SU-DHL-6 (cell line): Measurements from ENCODE around the gene ADM5.

Source experiments
- H2AFZ ChIP-seq: fragments of 200-600 bp; sonication (generic); 2 replicates; pipeline ENCODE4 v1.6.1; 2014; ENCODE audit warnings: low read depth, mild to moderate bottlenecking, moderate library complexity, mixed read lengths, antibody characterized with exemption, low read length; ENCODE audit not compliant: severe bottlenecking
- H3F3A ChIP-seq: fragments of 200-600 bp; shearing (Covaris generic); 2 replicates; pipeline ENCODE4 v1.6.0; 2016; ENCODE audit warnings: antibody characterized with exemption, mild to moderate bottlenecking; ENCODE audit not compliant: insufficient read depth
- H3K27ac ChIP-seq: fragments of 200-600 bp; sonication (generic); 2 replicates; pipeline ENCODE4 v1.5.1; 2016; ENCODE audit warnings: low read depth, mild to moderate bottlenecking, low read length, moderate library complexity, mixed read lengths
- H3K27me3 ChIP-seq: fragments of 200-600 bp; sonication (generic), shearing (Covaris generic); 2 replicates; pipeline ENCODE4 v1.6.0; 2014; ENCODE audit warnings: mild to moderate bottlenecking, low read length
- H3K36me3 ChIP-seq: fragments of 200-600 bp; sonication (generic); 2 replicates; pipeline ENCODE4 v1.6.1; 2014; ENCODE audit warnings: mild to moderate bottlenecking, low read length, mixed read lengths
- H3K4me2 ChIP-seq: fragments of 300-600, 200-600 bp; shearing (Covaris generic), sonication (generic); 2 replicates; pipeline ENCODE4 v1.6.0; 2014; ENCODE audit warnings: low read length, low read depth, mild to moderate bottlenecking; ENCODE audit not compliant: poor library complexity, severe bottlenecking
- H3K4me3 ChIP-seq: fragments of 200-600 bp; sonication (generic); 2 replicates; pipeline ENCODE4 v1.5.1; 2014; ENCODE audit warnings: antibody characterized with exemption, low read length, mild to moderate bottlenecking, mixed read lengths; ENCODE audit not compliant: insufficient read depth, poor library complexity, severe bottlenecking
- H3K79me2 ChIP-seq: fragments of 200-600 bp; sonication (generic); 2 replicates; pipeline ENCODE4 v1.6.1; 2014; ENCODE audit warnings: mild to moderate bottlenecking, low read length, moderate library complexity; ENCODE audit not compliant: insufficient read depth
- H3K9ac ChIP-seq: fragments of 200-600 bp; sonication (generic); 2 replicates; pipeline ENCODE4 v1.7.0; 2014; ENCODE audit warnings: mild to moderate bottlenecking, low read length
- H3K9me2 ChIP-seq: fragments of 200-600 bp; sonication (generic); replicated peaks from 2 replicates; pipeline ENCODE4 v1.6.1; 2014; ENCODE audit warnings: low read length; ENCODE audit not compliant: insufficient read depth
- H3K9me3 ChIP-seq: fragments of 200-600 bp; sonication (generic); 2 replicates; pipeline ENCODE4 v1.6.1; 2014; ENCODE audit warnings: low read length, mixed read lengths; ENCODE audit not compliant: insufficient read depth
- H4K20me1 ChIP-seq: fragments of 200-600 bp; sonication (generic); 2 replicates; pipeline ENCODE4 v1.6.1; 2014; ENCODE audit warnings: low read depth, mild to moderate bottlenecking, antibody characterized with exemption, low read length, moderate library complexity, mixed read lengths
- EZH2phosphoT487 ChIP-seq: fragments of 200-600 bp; sonication (generic), shearing (Covaris generic); conservative IDR thresholded peaks from 2 replicates; pipeline ENCODE4 v1.6.1; 2018; ENCODE audit warnings: mild to moderate bottlenecking, antibody characterized with exemption, low read length, moderate library complexity, mixed read lengths
- TF ChIP-seq, protein P1 (sequence below): fragments of 200-600 bp; sonication (generic); IDR thresholded peaks from one replicate; pipeline ENCODE4 v1.5.1; 2017; ENCODE audit warnings: antibody characterized with exemption, mild to moderate bottlenecking, low read length, moderate library complexity; ENCODE audit not compliant: insufficient read depth, poor library complexity, severe bottlenecking

The ADM5 gene

DNA sequence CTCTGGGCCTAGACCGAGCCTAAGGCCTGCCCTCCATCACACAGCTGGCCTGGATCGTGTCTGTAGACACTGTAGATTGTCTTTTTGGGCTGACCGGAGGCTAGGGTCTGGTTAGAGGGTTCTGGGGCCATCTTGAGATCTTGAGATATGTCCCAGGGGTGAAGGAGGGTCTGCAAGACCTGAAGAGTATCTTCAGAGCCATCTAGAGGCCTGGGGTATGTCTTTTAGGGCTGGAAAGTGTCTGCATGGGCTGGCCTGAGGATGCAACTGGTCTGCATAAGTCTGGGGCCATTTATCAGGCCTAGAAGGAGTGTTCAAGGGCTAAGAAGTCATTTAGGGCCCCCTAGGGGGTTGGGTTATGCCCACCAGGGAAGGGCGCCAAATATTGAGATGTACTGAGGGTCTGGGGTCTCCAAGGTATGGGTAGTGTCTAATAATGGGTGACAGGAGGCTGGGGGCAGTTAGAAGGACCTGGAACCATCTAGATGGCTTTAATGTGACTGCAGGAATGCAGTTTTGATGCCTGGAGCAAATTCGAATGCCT, 46.8 kb upstream of the ADM5 start:
- peaks cover 28% of the 10 kb centered on the region for H3K79me2 ChIP-seq
- H3K27me3 ChIP-seq = no peaks in the 10 kb centered on the region
- TF ChIP-seq EZH2phosphoT487 = no peak
- TF ChIP-seq, protein P1, sequence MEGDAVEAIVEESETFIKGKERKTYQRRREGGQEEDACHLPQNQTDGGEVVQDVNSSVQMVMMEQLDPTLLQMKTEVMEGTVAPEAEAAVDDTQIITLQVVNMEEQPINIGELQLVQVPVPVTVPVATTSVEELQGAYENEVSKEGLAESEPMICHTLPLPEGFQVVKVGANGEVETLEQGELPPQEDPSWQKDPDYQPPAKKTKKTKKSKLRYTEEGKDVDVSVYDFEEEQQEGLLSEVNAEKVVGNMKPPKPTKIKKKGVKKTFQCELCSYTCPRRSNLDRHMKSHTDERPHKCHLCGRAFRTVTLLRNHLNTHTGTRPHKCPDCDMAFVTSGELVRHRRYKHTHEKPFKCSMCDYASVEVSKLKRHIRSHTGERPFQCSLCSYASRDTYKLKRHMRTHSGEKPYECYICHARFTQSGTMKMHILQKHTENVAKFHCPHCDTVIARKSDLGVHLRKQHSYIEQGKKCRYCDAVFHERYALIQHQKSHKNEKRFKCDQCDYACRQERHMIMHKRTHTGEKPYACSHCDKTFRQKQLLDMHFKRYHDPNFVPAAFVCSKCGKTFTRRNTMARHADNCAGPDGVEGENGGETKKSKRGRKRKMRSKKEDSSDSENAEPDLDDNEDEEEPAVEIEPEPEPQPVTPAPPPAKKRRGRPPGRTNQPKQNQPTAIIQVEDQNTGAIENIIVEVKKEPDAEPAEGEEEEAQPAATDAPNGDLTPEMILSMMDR = no peak
- peak overlapping the region; percentile 66 for H3K4me3 ChIP-seq
- H3K36me3 ChIP-seq = no peaks in the 10 kb centered on the region
- H3K27ac ChIP-seq = peak overlapping the region; percentile 64
- H3K9ac ChIP-seq = peak overlapping the region; percentile 80
- H2AFZ ChIP-seq = no peak overlapping the region
- H4K20me1 ChIP-seq = no peaks in the 10 kb centered on the region
- H3F3A ChIP-seq = 0 out of 2 replicates have a peak, but pooled peaks cover 12% of the 10 kb centered on the region
- no peaks in the 10 kb centered on the region for H3K9me3 ChIP-seq
- H3K4me2 ChIP-seq = peak overlapping the region; percentile 68
- H3K9me2 ChIP-seq = no peaks in the 10 kb centered on the region

GRCh38 chr19:49643466-49643865, 45.9 kb upstream of the ADM5 start:
- 0 out of 2 replicates have a peak, but pooled peaks cover 12% of the 10 kb centered on the region for H3F3A ChIP-seq
- H2AFZ ChIP-seq = no peak overlapping the region
- H3K9me3 ChIP-seq = no peaks in the 10 kb centered on the region
- H3K9ac ChIP-seq = peak overlapping the region; percentile 80
- H3K79me2 ChIP-seq = peaks cover 28% of the 10 kb centered on the region
- H3K9me2 ChIP-seq = no peaks in the 10 kb centered on the region
- no peaks in the 10 kb centered on the region for H4K20me1 ChIP-seq
- TF ChIP-seq, protein P1 = no peak
- no peak for TF ChIP-seq EZH2phosphoT487
- no peaks in the 10 kb centered on the region for H3K36me3 ChIP-seq
- H3K27me3 ChIP-seq = no peaks in the 10 kb centered on the region
- no peak overlapping the region for H3K27ac ChIP-seq
- H3K4me3 ChIP-seq = no peak overlapping the region
- peak overlapping the region; percentile 68 for H3K4me2 ChIP-seq

DNA sequence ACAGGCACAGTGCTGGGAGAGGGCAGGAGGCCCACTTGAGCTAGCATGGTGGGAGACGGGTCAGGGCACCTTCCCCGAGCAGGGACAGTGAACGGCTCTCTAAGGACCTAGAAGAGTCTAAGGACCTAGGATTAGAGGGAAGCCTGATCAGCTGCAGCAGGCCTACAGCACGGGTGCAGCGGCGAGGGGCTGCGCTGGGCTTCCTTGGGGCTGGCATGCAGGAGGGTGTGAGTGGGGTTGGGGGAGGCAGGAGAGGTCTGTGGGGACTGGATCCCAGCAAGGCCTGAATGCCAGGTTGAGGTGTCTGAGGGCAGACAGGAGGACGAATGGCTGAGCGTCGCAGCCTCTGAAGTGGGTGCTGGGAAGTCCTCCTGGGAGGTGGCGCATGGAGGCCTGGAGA, 43.8 kb upstream of the ADM5 start:
- no peaks in the 10 kb centered on the region for H3K9me2 ChIP-seq
- no peak overlapping the region for H3K4me2 ChIP-seq
- no peak overlapping the region for H3K9ac ChIP-seq
- no peak overlapping the region for H3K4me3 ChIP-seq
- H4K20me1 ChIP-seq = no peaks in the 10 kb centered on the region
- no peaks in the 10 kb centered on the region for H3K9me3 ChIP-seq
- TF ChIP-seq, protein P1 = no peak
- TF ChIP-seq EZH2phosphoT487 = no peak
- H3K27me3 ChIP-seq = no peaks in the 10 kb centered on the region
- no peak overlapping the region for H2AFZ ChIP-seq
- no peak overlapping the region for H3K27ac ChIP-seq
- H3K79me2 ChIP-seq = peaks cover 28% of the 10 kb centered on the region
- H3F3A ChIP-seq = 0 out of 2 replicates have a peak, but pooled peaks cover 12% of the 10 kb centered on the region
- H3K36me3 ChIP-seq = no peaks in the 10 kb centered on the region; the same call in 1 of the 2 replicates
